Muscle of arm (tissue), 12 donors: ENCODE results near the gene PROP1. TPM values are rescaled to one million over a fixed set of nuclear protein-coding genes. Genes with fewer than 3 reads are reported as not detected.
"Not testable (repeated sequence)": the region's sequence is repeated elsewhere in the genome, so short reads cannot be mapped to it uniquely, and the experiment has no call there.

ENCODE experiments used
- DNase-seq: peaks from one replicate; pipeline ENCODE4 v3.0.0-alpha.2; 2013
- polyA plus RNA-seq, 12 donors: library from polyadenylated mRNA; unstranded; fragments of 120-200 nt; gene quantifications; one replicate each; pipeline ENCODE4 v1.2.1, GENCODE V29; 2013; ENCODE audit not compliant: insufficient read length in 12 of 12

PROP1 gene
- polyA plus RNA-seq, 12 donors = not detected

GRCh38 chr5:177982956-177983355 lies 13.1 kb downstream of the PROP1 start:
- no peak for DNase-seq

GRCh38 chr5:177982072-177982727 lies 13.8 kb downstream of the PROP1 start:
- no peak for DNase-seq

- no peak for DNase-seq
Observed at GRCh38 chr5:177981296-177982071, 14.6 kb downstream of the PROP1 start.

- DNase-seq = peak; percentile 8
Observed at GRCh38 chr5:177980743-177981151, 15.3 kb downstream of the PROP1 start.

GRCh38 chr5:177977600-177977999 lies 18.4 kb downstream of the PROP1 start:
- not testable (repeated sequence) for DNase-seq

- no peak for DNase-seq
Observed at GRCh38 chr5:177973066-177973635, 22.9 kb downstream of the PROP1 start.

- no peak for DNase-seq
Observed at GRCh38 chr5:177972613-177973012, 23.4 kb downstream of the PROP1 start.

- DNase-seq = not testable (repeated sequence)
Observed at GRCh38 chr5:177972014-177972413, 24.0 kb downstream of the PROP1 start.

GRCh38 chr5:177968661-177969211 lies 27.3 kb downstream of the PROP1 start:
- no peak for DNase-seq

GRCh38 chr5:177967221-177967887 lies 28.7 kb downstream of the PROP1 start:
- DNase-seq = no peak

GRCh38 chr5:177966839-177967166 lies 29.2 kb downstream of the PROP1 start:
- DNase-seq = no peak

GRCh38 chr5:177966009-177966838 lies 29.8 kb downstream of the PROP1 start:
- DNase-seq = no peak

GRCh38 chr5:177964471-177964870 lies 31.6 kb downstream of the PROP1 start:
- no peak for DNase-seq

GRCh38 chr5:177963966-177964365 lies 32.1 kb downstream of the PROP1 start:
- DNase-seq = no peak

- no peak for DNase-seq
Observed at GRCh38 chr5:177959315-177959714, 36.7 kb downstream of the PROP1 start.

- no peak for DNase-seq
Observed at GRCh38 chr5:177958696-177959095, 37.3 kb downstream of the PROP1 start.

GRCh38 chr5:177957241-177957640 lies 38.8 kb downstream of the PROP1 start:
- no peak for DNase-seq

- DNase-seq = not testable (repeated sequence)
Observed at GRCh38 chr5:177953101-177953500, 42.9 kb downstream of the PROP1 start.

GRCh38 chr5:177949656-177950055 lies 46.4 kb downstream of the PROP1 start:
- not testable (repeated sequence) for DNase-seq

GRCh38 chr5:177949065-177949464 lies 47.0 kb downstream of the PROP1 start:
- DNase-seq = not testable (repeated sequence)

GRCh38 chr5:177947912-177948311 lies 48.1 kb downstream of the PROP1 start:
- DNase-seq = not testable (repeated sequence)
